GM12801 (cell line): ENCODE measurements around the gene NR3C1.

Experiments used
- CTCF ChIP-seq: IDR thresholded peaks from one replicate; pipeline ENCODE4 v1.5.1; 2011; ENCODE audit warnings: control low read depth; ENCODE audit not compliant: insufficient read length; ENCODE audit errors: extremely low read depth

NR3C1 gene

GRCh38 chr5:143354025-143354424, 49.5 kb downstream of the NR3C1 start:
- TF ChIP-seq CTCF = no peak

- TF ChIP-seq CTCF = no peak
These were observed 50.8 kb downstream of the NR3C1 start for GRCh38 chr5:143352691-143353090.

DNA sequence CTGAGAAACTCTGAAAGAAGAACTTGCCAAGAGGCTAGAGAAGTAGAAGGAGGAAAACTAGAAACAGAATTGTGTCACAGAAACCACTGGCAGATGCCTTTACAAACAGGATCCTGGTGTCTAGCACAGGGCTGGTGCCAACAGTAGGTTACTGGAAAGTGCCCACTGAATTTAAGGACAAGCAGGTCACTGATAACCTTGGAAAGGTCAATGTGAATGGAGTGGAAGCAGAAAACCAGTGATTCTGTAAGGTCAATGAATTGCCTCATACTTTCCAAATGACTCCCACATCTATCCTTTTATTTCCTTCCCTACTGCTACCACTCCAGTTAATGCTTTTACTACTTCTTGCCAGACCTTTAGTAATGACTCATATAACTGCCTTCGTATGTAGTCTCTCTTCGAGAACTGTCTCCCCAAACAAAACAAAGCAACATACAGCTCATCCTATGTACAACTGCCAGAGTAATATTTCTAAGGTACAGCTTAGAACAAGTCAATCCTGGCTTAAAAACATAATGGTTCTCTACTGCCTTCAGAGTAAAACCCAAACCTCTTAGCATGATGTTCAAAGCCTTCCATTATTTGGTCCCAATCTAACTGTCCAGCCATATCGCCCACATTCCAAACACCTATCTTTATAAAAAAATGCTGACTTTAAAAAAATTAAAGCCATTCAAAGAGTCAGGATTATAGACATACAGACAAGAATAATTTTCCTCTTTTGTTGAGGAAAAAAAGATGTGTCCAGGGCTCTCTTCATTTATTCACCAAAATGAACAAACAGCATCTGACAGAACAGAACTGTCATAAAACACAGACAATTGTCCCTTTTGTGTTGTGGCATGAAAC, 52.5 kb downstream of the NR3C1 start:
- TF ChIP-seq CTCF = no peak

DNA sequence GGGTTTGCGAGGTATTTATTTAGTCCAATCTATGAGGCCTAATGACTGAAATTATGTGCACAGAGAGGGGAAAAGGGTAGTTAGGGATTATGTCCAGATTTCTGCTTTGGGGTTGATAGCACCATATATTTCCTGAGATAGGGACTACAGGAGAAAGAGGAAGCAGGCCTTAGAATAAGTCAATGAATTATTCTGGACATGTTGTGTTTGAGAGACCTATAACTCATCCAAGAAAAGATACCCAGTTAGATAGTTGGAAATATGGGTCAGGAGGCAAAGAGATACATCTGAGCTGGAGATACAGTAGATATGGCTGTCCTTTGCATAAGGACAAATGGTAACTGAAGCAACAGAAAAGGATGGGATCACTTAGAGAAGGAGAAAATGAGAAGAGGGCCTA, 53.1 kb downstream of the NR3C1 start:
- TF ChIP-seq CTCF = no peak

DNA sequence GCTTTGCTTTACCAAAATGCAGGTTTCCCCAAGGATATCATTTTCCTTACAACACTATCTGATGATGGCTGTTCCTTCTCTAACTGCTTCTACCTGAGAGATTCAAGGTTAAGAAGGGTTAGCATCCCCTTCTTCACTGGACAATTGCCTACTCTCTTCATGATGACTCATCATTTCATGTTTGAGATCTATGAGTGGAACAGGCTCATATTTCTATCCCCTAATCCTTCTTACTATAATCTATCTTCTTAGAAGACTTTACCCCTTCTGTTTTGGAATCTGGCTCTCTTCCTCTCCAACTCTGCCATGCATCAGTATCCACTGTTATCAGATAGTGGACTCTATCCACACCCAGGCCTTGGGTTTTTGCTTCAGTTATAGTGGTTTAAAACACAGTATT, 54.3 kb downstream of the NR3C1 start:
- no peak for TF ChIP-seq CTCF

DNA sequence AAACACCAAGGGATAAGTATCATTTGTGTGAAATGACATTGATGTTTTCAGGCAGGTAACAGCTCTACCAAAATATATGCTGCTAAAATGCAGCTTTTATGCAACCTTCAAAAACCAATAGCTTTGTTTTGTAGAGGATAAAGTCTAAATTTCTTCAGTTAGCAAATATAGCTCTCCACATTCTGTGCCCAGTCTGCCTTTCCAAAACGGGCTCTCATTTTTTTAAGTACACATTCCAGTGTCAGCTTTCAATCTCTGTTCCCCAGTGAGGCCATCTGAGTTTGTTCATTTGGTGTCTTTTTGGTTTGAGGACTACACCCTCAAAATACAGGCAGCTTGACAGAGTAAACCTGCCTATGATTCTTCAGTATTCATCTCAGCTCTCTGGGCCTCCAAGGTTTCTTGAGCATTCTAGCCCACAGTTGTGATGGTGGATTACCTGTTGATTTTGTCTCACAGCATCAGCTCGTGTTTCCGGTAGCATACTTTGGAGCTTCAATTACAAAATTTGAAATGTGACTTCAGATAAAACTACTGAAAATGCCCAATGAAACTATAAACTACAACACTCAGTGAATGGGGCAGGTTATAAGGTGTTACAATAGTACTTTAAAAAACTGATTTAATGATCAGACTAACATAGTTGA, 55.7 kb downstream of the NR3C1 start:
- no peak for TF ChIP-seq CTCF

- TF ChIP-seq CTCF = no peak
These were observed 56.4 kb downstream of the NR3C1 start for GRCh38 chr5:143347046-143347445.
